Activated CD8-positive, alpha-beta memory T cell treated with anti-CD3 and anti-CD28 coated beads for 24 hours (primary cell): ENCODE results near the gene COL5A2.

ENCODE experiments used
- DNase-seq: peaks from one replicate; pipeline ENCODE4 v3.0.0-alpha.2; 2020

COL5A2 gene

DNA sequence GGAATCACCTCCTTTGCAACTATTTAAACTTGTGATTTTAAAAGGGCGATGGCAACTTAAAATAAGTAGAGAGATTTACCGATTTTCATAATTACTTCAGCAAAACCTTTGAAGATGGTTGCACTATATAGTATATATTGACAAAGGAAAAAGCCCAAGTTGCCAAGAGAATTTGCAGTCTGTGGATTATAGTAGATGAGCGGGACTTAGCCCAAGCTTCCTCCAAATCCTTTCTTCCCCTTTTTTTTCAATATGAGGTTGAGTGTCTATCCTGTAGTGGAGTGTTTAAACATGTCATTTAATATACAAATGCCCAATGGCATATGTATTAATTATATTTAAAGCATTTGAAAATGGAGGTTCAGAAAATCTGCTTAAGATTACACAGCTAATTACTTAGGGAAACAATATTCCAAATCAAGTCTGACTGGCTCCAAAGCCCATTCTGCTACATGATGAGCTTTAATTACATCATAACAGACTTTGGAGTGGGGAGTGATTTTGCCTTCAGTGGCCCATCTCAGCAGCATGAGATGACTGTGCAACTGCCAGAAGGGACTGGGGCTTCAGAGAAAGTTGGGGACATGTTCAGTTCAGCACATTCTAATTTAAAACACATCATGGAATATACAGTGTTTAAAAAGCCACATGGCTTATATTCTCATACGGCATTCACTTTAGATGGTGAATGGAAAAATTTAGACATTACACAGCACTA lies 132.2 kb downstream of the COL5A2 start:
- DNase-seq = no peak

DNA sequence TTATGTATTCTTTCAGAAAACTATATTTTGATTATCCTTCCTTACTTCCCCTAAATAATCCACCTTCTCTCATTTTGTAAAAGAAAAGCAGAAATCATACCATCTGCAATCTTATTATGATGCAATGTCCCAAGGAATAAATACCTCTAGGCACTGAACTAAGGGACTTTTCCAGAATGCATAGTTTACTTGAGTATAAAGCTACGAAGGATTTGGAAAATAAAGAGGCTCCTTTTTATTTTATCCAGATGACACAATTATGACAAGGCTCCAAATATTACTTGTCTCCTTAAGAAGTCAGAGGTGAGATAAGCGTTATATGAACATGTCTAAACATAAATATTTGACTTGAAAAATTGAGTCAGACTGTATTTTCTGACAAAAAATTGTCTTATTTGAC lies 133.2 kb downstream of the COL5A2 start:
- DNase-seq = no peak

DNA sequence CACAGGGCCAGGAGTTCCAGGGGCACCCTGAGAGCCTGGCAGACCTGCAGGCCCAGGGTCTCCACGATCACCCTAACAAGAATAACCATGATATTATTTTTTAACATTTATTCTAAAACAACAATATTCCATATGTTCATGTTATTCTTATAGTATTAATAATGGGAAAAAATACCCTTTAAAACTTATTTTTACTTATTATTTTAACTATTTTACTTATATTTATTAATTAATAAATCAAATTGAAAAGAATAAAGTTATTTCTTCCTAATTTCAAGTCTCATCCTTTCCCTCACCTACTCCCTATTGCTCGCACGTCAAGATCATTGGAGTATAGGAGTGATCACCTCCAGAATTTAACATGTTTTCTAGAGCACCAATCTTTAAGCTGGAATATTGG lies 133.7 kb downstream of the COL5A2 start:
- no peak for DNase-seq

DNA sequence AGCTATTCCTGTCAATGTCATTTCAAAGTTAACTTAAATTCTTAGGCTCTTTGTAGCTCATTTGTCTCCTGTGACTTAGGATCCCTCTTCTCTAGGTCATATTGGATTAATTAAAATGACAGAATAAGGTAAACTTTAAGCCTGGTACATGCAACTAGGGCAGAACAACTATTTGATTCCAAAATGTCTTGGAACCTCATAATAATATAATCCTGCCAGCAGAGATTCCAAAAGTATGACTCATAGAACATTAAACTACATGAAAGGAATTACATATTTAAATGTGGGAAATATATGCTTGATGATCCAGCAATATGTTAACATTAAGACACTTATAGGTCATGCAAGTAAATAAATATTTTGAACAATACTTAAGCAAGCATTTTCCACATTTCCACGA lies 142.0 kb downstream of the COL5A2 start:
- no peak for DNase-seq

DNA sequence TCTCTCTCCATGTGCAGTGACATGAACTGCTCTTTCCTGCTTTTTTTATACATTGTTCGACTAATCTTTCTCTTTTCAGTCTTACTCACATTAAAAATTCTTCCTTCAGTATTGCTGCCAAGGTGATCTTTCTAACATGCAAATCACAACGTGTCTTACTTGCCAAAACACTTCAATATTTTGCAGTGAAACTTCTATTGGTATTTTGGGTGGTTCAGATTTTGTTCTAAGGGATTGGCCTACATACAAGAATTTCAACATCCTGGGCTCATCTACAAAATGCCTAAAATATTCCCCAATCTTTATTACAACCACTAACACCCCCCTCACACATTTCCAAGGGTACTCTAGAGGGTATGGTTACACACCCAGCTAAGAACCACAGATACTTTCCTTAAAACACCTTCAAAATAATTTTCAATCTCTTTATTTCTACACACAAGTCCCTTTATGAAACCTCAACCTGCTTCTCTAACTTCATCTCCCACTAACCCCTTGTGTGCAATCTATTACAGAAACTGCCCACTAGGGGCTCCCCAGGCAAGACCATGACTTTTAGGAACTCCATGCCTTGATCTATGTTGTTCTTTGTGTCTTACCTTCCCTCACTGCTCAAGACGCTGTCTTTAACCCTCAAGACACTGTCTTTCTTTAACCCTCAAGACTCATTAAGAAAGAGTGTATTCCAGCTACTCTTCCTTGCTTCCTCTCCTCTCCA lies 154.5 kb downstream of the COL5A2 start:
- no peak for DNase-seq

DNA sequence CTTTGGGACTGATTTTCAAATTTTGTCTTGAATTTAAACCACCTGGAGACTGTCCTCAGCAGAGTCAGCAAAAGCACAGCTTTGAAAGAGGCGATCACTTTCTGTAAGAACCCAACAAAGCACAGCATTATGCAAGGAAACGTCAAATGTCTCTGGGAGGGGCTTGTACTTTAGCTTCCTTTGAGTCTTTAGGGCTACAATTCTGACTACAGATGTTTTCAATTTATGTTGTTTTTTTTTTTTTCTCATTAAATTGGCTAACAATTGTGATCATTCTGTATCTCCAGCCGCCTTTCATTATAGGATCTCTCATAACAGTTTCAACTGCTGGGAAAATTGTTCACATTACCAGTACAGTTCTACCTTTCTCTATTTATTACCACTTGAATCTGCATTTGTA lies 157.1 kb downstream of the COL5A2 start:
- no peak for DNase-seq

DNA sequence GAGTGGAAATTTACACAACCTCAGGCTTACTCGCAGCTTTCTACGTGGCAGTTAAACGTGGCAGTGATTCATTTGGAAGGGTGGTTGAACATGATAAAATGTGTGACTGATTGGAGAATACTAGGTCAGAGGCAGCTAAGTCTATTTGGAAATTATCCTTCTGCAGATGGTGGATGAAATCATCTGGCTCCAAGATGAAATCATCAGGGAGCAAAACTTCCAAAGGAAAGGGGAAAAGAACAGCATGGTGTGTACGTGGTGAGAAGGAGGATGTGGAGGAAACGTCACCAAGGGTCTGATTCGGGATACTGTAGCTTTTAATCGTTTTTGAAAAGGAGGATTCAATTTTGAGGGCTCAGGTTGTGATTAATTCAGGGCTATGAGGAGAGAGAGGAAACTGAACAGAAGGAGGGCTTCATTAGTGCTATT lies 157.5 kb downstream of the COL5A2 start:
- DNase-seq = no peak

DNA sequence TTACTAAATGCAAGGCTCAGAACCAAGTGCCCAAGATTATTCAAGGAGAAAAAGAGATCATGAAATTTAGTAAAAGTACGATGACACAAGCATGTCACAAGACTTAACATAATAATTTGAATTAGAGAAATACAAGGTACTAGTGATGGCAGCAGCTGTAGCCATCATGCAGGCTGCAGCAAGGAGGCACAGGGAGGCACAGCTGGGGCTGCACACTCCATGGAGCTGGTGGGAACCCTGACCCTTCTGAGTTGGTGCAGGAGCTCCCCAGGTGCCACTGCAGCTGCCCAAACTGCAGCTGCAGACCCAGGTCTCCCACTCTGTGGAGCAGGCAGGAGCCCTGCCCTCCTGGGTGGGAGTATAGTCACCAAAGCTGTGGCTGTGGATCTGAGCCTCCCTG lies 159.4 kb downstream of the COL5A2 start:
- DNase-seq = no peak

DNA sequence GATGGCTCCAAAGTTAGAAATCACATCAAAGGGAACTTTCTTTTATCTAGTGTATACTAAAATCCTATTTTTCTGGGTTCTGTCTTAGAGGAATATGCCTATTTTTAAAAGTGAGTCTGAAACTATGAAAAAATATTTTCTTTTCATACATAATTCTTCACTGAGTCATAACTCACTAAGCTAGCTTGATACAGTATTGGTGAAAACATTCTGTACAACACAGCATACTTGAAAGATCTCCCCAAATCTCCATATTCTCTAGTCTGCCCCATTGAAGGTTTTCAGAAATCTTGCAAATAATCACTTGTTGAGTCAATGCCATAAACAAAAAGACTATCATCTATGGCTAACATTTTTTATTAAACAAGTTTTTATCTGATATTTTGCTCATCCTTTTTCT lies 160.9 kb downstream of the COL5A2 start:
- no peak for DNase-seq

DNA sequence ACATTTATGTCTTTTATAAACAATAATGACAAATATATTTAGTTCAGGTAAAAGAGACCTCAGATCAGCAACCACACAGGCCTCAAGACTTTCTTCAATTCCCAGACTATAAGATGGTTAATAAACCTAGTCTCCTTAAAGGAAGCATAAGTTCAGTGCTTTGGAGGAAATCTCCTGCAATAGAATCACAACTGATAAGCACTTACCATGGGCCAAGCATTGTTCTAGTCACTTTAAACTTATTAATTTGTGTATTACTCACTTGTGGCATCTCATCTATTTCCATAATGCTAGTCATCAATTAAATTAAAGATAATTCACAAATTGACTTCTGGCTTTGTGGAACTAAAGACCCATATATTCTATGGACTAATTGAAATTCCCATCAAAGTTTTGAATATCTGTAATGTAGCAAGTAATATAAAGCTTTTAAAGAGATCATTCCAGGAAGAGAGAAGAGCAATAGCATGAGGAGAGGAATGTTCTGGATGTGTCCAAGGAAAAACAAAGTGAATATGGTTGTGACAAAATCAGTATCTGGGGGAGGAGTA lies 163.2 kb downstream of the COL5A2 start:
- DNase-seq = no peak

DNA sequence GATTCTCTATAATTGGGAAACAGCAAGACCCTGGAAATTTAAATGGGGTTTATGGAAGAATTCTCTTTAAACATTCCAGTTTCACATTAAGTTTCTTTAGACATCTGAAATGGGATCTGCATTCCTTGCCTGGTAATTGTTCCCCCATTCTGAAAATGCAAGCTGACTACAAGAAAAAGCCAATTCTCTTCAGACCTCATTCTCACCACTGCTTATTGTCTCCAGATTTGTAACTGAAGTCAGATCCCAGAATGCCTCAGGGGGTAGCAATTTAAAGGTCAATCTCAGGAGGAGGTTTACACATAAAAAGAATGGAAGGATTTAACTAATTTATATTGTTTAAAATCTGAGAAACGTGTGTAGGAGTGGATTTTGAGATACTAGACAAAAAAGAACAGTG lies 164.2 kb downstream of the COL5A2 start:
- DNase-seq = no peak

DNA sequence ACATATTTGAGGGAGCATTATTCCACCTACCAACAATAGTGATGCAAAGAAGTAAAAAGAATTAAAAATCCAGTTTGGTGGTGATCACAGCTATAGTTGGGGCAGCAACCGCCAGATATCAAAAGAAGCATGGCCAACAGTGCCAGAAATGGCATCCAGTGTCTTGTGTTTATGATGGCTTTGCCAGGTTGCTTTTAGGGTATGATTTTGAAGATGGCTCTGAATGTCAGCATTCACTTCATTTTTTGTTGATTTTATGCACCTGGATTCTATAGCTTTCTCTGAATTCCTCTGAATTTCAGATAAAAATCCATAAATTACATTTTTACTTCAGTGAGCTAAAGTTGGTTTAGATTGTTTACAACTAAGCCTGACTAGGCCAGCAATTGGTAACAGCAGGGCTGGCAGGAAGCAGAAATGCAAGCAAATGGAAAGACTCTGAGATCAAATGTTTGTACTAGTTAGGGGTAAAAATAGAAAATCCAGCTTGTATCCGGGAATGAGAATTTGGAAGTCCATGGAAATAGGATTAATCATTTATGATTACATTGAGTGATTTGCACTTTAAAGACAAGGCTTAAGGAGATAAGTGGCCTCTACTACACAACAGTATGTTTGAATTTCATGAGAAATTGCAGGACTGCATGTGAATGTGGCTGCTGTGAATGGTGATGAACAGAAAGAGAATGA lies 165.0 kb downstream of the COL5A2 start:
- DNase-seq = no peak

DNA sequence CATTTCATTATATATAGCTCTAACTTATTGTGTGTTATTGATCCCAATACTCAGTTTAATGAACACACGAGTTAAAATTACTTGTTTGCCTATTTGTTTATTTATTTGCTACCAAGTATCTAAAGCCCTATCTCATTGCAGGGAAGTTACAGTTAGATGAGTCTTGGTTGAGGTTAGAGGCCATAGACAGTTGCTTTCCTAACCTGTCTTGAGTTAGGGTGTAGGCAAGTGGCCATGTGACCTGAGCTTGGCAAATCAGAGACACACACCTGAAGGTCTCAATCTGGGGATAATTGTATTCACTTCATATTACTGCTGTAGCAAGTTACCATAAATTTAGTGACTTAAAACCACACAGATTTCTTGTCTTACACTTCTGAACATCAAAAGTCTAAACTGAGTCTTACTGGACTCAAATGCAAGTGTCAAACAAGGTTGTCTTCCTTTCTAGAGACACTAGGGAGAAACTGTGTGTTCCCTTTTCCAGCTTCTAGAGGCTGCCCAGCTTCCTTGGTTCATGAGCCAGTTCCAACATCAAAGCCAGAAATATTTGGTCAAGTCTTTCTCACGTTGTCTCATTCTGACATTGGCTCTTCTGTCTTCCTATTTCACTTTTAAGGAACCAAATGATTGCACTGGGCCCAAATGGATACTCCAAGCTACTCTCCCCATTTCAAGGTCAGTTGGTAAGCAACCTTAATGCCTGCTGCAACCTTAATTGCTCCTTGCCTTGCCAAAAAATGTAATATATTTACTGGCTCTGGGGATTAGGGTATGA lies 165.7 kb downstream of the COL5A2 start:
- DNase-seq = no peak

DNA sequence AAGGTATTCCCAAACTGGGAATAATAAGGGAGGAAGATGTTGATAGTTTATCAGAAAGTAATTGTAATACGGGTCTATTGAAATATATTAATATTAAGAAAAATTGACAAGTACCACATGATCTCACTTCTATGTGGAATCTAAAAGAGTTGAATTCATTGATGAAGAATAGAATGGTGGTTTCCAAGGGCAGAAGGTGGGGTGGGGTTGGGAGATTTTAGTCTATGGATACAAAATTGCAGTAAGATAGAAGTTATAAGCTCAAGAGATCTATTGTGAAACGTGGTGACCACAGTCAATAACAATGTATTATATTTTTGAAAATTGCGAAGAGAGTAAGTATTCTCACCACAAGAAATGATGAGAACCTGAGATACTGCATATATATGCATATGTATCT lies 166.5 kb downstream of the COL5A2 start:
- DNase-seq = no peak

DNA sequence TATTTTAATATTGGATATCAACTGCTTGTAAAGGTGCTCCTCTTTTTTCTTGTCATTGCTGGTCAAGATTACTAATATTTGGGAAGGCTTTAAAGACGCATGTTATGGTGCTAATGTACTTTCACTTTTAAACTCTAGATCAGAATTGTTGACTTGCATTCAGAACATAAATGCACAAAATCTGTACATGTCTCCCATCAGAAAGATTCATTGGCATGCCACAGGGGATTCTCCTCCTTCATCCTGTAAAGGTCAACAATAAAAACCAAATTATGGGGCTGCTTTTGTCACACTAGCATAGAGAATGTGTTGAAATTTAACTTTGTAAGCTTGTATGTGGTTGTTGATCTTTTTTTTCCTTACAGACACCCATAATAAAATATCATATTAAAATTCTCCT lies 167.2 kb downstream of the COL5A2 start:
- DNase-seq = no peak

DNA sequence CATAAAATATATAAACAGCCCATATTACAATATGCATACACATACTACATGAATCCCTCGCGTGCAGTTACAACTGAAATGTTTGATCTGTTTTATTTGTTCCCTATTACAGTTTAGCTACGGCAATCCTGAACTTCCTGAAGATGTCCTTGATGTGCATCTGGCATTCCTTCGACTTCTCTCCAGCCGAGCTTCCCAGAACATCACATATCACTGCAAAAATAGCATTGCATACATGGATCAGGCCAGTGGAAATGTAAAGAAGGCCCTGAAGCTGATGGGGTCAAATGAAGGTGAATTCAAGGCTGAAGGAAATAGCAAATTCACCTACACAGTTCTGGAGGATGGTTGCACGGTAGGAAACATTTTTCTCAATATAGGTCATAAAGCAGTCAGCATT lies 169.0 kb downstream of the COL5A2 start:
- no peak for DNase-seq

DNA sequence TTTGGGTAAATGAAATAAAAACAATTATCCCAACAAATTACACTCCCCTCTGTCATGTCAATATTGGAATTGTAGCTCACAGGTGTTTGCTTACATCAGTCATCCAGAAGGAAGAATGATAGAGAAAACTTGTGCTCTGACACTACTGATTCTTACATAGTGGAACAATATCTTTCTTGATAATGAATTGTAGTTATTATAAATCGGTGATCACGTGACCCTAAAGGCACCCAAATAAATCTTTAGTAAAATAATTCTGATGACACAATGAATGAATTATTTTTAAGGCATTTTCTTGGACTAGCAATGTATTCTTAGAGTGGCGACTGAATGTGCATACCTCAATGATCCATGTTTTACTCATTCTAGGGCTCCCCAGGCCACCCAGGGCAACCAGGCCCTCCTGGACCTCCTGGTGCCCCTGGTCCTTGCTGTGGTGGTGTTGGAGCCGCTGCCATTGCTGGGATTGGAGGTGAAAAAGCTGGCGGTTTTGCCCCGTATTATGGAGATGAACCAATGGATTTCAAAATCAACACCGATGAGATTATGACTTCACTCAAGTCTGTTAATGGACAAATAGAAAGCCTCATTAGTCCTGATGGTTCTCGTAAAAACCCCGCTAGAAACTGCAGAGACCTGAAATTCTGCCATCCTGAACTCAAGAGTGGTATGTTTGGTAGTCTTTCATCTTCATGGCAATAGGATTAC lies 170.9 kb downstream of the COL5A2 start:
- DNase-seq = no peak

DNA sequence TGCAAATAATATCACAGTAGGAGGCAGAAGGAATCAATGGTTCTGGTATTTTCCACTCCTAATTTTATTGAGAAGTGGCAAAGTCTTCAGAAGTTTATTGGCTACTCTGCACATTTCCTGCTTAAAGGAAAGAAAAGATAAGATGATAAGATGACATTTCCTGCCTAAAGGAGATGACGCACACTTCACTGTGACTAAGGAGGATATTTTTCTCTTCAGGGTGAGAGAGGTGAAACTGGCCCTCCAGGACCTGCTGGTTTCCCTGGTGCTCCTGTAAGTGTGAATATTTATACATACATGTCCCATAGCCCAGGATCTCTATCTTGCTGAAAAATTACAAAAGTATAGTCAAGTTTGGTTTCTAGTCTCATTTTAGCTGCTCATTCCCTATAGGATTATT lies 177.5 kb downstream of the COL5A2 start:
- no peak for DNase-seq

DNA sequence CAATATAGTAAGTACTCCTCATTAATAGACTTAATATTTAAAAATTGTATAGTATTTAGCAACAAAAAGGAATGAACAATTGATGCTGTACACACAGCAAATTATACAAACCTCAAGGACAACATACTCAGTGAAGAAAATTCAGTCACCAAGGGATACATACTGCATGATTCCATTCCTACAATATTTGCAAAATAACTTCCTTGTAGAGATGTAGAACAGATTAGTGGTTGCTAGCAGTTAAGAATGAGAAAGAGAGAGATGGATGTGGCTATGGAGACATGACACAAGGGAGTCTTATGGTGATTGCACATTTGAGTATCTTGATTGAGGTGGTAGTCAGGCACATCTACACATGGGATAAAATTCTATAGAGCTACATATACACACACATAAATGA lies 179.3 kb downstream of the COL5A2 start:
- DNase-seq = no peak

DNA sequence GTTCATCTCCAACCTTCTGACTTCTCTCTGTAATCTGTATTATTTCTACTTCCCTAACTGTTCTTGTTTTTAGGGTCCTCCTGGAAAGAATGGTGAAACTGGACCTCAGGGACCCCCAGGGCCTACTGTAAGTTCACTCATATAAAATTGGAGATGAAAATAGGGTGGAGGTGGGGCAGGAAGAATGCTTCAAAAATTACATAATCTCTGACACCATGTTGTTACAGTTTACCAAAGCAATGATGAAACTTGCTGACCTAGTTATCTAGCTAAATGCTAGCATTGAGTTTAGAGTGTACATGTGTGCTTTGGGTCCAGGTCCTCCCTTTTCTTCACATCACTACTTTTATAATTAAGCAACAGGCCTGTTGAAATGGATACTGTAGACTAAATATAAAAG lies 182.3 kb downstream of the COL5A2 start:
- no peak for DNase-seq

DNA sequence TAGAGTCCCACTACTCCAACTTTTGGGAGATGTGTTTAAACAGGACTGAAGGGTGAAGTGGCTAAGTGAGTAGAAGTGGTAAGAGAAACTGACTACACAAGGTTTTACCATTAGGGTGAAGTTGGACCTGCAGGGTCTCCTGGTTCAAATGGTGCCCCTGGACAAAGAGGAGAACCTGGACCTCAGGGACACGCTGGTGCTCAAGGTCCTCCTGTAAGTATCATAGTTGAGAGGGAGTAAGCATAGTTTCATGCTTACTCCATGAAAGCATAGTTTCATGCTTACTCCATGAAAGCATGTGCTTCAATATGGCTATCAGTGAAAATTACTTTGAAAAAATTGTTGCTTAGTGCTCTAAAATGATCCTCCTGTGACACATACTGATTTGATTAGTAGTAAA lies 186.3 kb downstream of the COL5A2 start:
- DNase-seq = no peak

DNA sequence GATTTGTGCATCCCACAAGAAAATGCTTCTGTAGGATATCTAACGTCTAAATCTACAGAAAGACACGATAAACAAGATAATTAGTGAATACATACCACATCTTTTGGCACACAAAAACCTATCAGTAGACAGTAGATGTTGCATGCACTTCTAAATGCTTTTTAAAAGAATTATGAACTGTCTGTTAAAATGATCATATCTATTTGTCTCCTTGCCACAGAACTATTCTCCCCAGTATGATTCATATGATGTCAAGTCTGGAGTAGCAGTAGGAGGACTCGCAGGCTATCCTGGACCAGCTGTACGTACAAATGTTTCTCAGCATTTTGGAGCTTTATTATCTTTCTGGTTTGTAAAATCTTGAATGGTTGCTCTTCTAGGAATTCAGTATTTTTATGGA lies 192.7 kb downstream of the COL5A2 start:
- DNase-seq = no peak
